DMS153 treated with DMSO at 0.1 percent for 48 hours (cell line): Measurements from ENCODE around the gene EFHD2.
"Not testable (repeated sequence)": the region's sequence is repeated elsewhere in the genome, so short reads cannot be mapped to it uniquely, and the experiment has no call there.

Source experiments
- DNase-seq: peaks from one replicate; lab custom pipeline; 2025; ENCODE audit not compliant: unreplicated experiment; lab: John Stamatoyannopoulos, UW

Gene EFHD2

GRCh38 chr1:15471067-15471466 lies 61.4 kb downstream of the EFHD2 start:
- not testable (repeated sequence) for DNase-seq

GRCh38 chr1:15471723-15472122 lies 62.0 kb downstream of the EFHD2 start:
- DNase-seq: not testable (repeated sequence)

GRCh38 chr1:15472587-15472986 lies 62.9 kb downstream of the EFHD2 start:
- no peak for DNase-seq

GRCh38 chr1:15475752-15476314 lies 66.1 kb downstream of the EFHD2 start, which contains the start of gene CELA2B:
TSS of gene CELA2B (plus strand) at chr1:15476104. CDS start at chr1:15476126, 22 bp downstream.
- no peak for DNase-seq

GRCh38 chr1:15476927-15477326 lies 67.2 kb downstream of the EFHD2 start:
- DNase-seq: no peak

- no peak for DNase-seq
Observed at GRCh38 chr1:15477646-15478212, 68.0 kb downstream of the EFHD2 start.
